Measurements from ENCODE around the gene ARL2.

- TF ChIP-seq CTCF (IDR thresholded peaks at IDR 0.05; ENCODE audit: low read depth, low read length) (no peak), EZH2phosphoT487 (IDR thresholded peaks at IDR 0.05; ENCODE audit: low read depth) (no peak)
These were observed 52.9 kb downstream of the ARL2 start for GRCh38 chr11:65066805-65067291.

Measured in OCI-LY3 (cell line).